Lung (tissue), 12 donors: ENCODE results near the gene TVP23A. TPM values are rescaled to one million over a fixed set of nuclear protein-coding genes. Genes with fewer than 3 reads are reported as not detected.

Source experiments
- ATAC-seq: fragments of 200-7000 bp; cut with Tn5 transposase; one replicate; pipeline ENCODE4 v1.9.1; 2020; ENCODE audit warnings: moderate number of reproducible peaks; ENCODE audit not compliant: insufficient read depth, low FRiP score
- DNase-seq, 3 donors: peaks; one replicate each; pipeline ENCODE4 v3.0.0-alpha.2; 2013 to 2017
- H3K27ac ChIP-seq, 2 donors: one replicate each; pipeline ENCODE4 v1.5.1; 2013; ENCODE audit warnings: mild to moderate bottlenecking in 2 of 2, moderate library complexity in 2 of 2, control low read depth in 1 of 2, inconsistent platforms in 1 of 2, low read depth in 1 of 2, low read length in 1 of 2
- H3K27me3 ChIP-seq, 3 donors: one replicate each; pipeline ENCODE4 v1.5.1; 2013; ENCODE audit warnings: low read length in 2 of 3; ENCODE audit not compliant: control insufficient read depth in 3 of 3, insufficient read depth in 3 of 3
- H3K36me3 ChIP-seq, 4 donors: one replicate each; pipeline ENCODE4 v1.5.1; 2013; ENCODE audit warnings: low read length in 4 of 4, mild to moderate bottlenecking in 1 of 4, moderate library complexity in 1 of 4; ENCODE audit not compliant: control insufficient read depth in 4 of 4, insufficient read depth in 4 of 4
- H3K4me1 ChIP-seq, 5 donors: one replicate each; pipeline ENCODE4 v1.5.1; 2013; ENCODE audit warnings: low read length in 5 of 5, mild to moderate bottlenecking in 2 of 5, moderate library complexity in 1 of 5; ENCODE audit not compliant: control insufficient read depth in 5 of 5, insufficient read depth in 5 of 5
- H3K4me3 ChIP-seq: one replicate; pipeline ENCODE4 v1.5.1; 2013; ENCODE audit warnings: mild to moderate bottlenecking, control low read depth, moderate library complexity
- H3K9ac ChIP-seq, 2 donors: one replicate each; pipeline ENCODE4 v1.5.1; 2013; ENCODE audit warnings: low read length in 2 of 2, control low read depth in 1 of 2; ENCODE audit not compliant: insufficient read depth in 1 of 2
- H3K9me3 ChIP-seq, 4 donors: one replicate each; pipeline ENCODE4 v1.5.1; 2013; ENCODE audit warnings: low read length in 3 of 4, mild to moderate bottlenecking in 1 of 4, moderate library complexity in 1 of 4; ENCODE audit not compliant: control insufficient read depth in 4 of 4, insufficient read depth in 3 of 4
- WGBS, 2 donors: extraction: QIAGEN DNeasy Blood & Tissue Kit; methylation state at CpG; one replicate each; pipeline ENCODE4 v1.1.7; 2013; 5-methylcytosine and 5-hydroxymethylcytosine counted together
- polyA plus RNA-seq, 2 donors: library from polyadenylated mRNA; stranded (reverse); fragments of 200-250 nt; gene quantifications; one replicate each; pipeline ENCODE4 v1.2.1, GENCODE V29; 2013
- total RNA-seq, 2 donors: library from RNA; depleted of rRNA in 1 of 2; stranded (reverse); fragments of >200 nt in 1 of 2; gene quantifications; one replicate each; pipeline ENCODE4 v1.2.1, GENCODE V29; 2014 to 2021
- TF ChIP-seq, protein P1 (sequence below): IDR thresholded peaks from 2 replicates; pipeline ENCODE4 v1.5.1; 2012; ENCODE audit warnings: mild to moderate bottlenecking; ENCODE audit errors: control extremely low read depth, extremely low read depth
- donor health status: control.
- donor health status: control.
- donor health status: Bipolar disorder and iron deficiency.
- donor health status: healthy.
- donor health status: DM: yes; HTN: yes; CAD: no.

The TVP23A gene
- total and polyA plus RNA-seq, 4 donors = 0.22 to 6.1 (median 0.25) TPM

DNA sequence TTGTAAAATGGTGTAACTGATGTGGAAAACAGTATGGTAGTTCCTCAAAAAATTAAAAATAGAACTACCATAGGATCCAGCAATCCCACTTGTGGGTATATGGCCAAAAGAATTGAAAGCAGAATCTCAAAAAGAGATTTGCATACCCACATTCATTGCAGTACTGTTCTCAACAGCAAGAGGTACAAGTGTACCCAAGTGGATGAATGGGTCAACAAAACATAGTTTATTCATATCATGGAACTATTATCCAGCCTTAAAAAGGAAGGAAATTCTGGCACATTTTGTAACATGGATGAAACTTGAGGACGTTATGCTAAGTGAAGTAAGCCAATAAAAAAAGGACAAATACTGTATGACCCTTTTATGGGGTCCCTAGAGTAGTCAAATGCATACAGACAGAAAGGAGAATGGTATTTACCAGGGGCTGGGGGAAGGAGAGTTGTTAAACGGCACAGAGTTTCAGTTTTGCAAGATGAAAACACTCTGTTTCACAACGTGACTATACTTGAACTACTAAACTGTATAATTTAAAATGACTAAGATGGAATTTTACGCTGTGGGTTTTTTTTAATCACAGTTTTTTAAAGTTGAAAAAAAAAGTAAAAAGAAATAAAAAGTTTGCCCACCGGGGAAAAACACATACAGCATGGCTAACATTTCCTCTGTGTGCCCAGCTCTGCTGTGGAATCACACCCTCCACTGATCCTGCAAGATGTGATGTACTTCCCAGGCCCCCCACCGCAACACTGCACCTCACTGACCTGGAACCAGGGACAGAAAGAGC lies 6.1 kb downstream of the TVP23A start:
- H3K4me3 ChIP-seq = no peak overlapping the region
- TF ChIP-seq, protein P1, sequence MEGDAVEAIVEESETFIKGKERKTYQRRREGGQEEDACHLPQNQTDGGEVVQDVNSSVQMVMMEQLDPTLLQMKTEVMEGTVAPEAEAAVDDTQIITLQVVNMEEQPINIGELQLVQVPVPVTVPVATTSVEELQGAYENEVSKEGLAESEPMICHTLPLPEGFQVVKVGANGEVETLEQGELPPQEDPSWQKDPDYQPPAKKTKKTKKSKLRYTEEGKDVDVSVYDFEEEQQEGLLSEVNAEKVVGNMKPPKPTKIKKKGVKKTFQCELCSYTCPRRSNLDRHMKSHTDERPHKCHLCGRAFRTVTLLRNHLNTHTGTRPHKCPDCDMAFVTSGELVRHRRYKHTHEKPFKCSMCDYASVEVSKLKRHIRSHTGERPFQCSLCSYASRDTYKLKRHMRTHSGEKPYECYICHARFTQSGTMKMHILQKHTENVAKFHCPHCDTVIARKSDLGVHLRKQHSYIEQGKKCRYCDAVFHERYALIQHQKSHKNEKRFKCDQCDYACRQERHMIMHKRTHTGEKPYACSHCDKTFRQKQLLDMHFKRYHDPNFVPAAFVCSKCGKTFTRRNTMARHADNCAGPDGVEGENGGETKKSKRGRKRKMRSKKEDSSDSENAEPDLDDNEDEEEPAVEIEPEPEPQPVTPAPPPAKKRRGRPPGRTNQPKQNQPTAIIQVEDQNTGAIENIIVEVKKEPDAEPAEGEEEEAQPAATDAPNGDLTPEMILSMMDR = no peak
- H3K9me3 ChIP-seq = no peaks in the 10 kb centered on the region
- H3K27ac ChIP-seq = no peak overlapping the region
- peaks cover 0 to 2% (median 0%) of the 10 kb centered on the region in 5 donors for H3K4me1 ChIP-seq
- no peak for ATAC-seq
- WGBS, 2 donors = 47% methylated on average over 6 of the region's 6 CpGs
- H3K27me3 ChIP-seq = no peaks in the 10 kb centered on the region
- no peak overlapping the region for H3K9ac ChIP-seq
- DNase-seq = no peak
- H3K36me3 ChIP-seq = peaks cover 0 to 2% (median 0%) of the 10 kb centered on the region in 4 donors

DNA sequence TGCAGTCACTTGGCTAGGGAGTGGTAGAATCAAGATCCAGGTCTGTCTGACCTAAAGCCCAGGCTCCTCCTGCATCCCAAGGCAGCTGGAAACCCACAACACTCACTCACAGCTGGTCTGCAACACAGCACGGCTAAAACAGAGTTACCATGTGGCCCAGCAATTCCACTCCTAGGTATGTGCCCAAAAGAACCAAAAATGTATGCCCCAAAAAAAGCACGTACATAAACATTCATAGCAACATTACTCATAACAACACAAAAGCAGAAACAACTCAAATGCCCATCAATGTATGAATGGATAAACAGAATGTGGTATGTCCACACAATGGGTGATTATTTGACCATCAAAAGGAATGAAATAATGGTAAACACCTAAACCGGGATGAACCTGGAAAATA lies 8.9 kb downstream of the TVP23A start:
- no peak overlapping the region for H3K9ac ChIP-seq
- H3K4me1 ChIP-seq = peaks cover 0 to 3% (median 0%) of the 10 kb centered on the region in 5 donors
- H3K36me3 ChIP-seq = peaks cover 0 to 2% (median 0%) of the 10 kb centered on the region in 4 donors
- H3K9me3 ChIP-seq = no peaks in the 10 kb centered on the region
- H3K27me3 ChIP-seq = no peaks in the 10 kb centered on the region
- H3K27ac ChIP-seq = no peak overlapping the region
- no peak for ATAC-seq
- TF ChIP-seq, protein P1 = no peak
- WGBS, 2 donors = 97% methylated on average over 3 of the region's 3 CpGs
- no peak for DNase-seq
- H3K4me3 ChIP-seq = no peak overlapping the region

DNA sequence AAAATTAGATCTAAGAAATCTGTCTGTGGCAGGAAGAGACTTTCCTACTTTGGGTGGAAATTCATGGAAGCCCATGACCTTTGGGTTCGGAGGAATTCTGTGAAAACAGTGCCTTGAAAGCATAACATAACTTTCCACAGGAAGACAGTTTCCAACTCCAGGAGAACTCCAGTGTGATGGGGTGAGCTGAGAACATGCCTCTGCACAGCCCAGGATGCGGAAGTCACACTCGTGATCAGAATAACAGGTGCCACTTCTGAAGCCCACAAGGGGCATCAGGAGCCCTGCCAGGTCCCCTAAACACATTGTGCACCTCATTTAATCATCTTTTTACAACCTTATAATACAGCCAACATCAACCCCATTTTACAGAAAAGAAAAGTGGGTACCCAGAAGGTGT lies 9.7 kb downstream of the TVP23A start:
- WGBS, 2 donors = 86 to 97% methylated on average over 3 of the region's 3 CpGs
- Histone ChIP-seq H3K9ac (no peak overlapping the region), H3K9me3 (no peaks in the 10 kb centered on the region), H3K27me3 (no peaks in the 10 kb centered on the region), H3K36me3 (peaks cover 0 to 2% (median 0%) of the 10 kb centered on the region in 4 donors), H3K27ac (no peak overlapping the region), H3K4me1 (peaks cover 0 to 3% (median 0%) of the 10 kb centered on the region in 5 donors), H3K4me3 (no peak overlapping the region)
- ATAC-seq = no peak
- TF ChIP-seq, protein P1 = no peak
- no peak for DNase-seq
